Esophagus squamous epithelium (tissue), 4 donors: ENCODE measurements around the gene DNAJC1.

Experiments used
- CTCF ChIP-seq, 6 experiments: fragments of 450-650 bp in 4 of 6; fragments of 200-600 bp in 2 of 6; sonication (generic) in 2 of 6; IDR thresholded peaks; one replicate each; pipeline ENCODE4 v1.5.1; 2016 to 2019; ENCODE audit warnings: antibody characterized with exemption in 6 of 6, mild to moderate bottlenecking in 4 of 6, moderate library complexity in 4 of 6
- POLR2A ChIP-seq, 4 donors: fragments of 450-650 bp; IDR thresholded peaks; one replicate each; pipeline ENCODE4 v1.6.1; 2017; ENCODE audit warnings: antibody characterized with exemption in 4 of 4, mild to moderate bottlenecking in 4 of 4, moderate library complexity in 3 of 4

DNA sequence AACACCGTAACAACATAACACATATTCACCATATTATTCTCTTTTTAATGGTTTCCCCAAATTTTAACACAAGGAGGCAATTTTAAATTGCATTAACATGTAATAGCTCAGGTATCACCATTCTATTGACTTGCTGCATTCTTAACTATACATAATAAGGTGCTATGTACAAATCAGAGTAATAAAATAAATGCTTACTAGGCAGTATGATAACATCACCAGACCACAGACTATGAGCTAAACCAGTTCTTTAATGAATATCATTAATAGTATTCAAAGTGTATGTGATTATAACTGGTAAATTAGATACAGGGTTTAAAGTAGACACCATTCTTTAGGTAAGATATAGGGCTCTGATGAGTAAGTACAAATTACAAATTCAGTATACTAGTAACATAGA is 226.6 kb downstream of the DNAJC1 start:
- TF ChIP-seq CTCF (IDR thresholded peaks at IDR 0.05) (no peak), POLR2A (IDR thresholded peaks at IDR 0.05) (no peak)
